Transverse colon (tissue), 4 donors: Measurements from ENCODE around the gene SLC17A9. TPM values are rescaled to one million over a fixed set of nuclear protein-coding genes. Genes with fewer than 3 reads are reported as not detected.

Experiments used
- DNase-seq: peaks from one replicate; pipeline ENCODE4 v3.0.0-alpha.2; 2019
- H3K27ac ChIP-seq, 4 donors: fragments of 200-600 bp; sonication (generic); 2 replicates each; pipeline ENCODE4 v1.5.1; 2016 to 2018; ENCODE audit warnings: inconsistent platforms in 4 of 4
- H3K27me3 ChIP-seq: fragments of 200-600 bp; sonication (generic); 2 replicates; pipeline ENCODE4 v1.5.1; 2017; ENCODE audit warnings: inconsistent platforms
- H3K36me3 ChIP-seq, 4 donors: fragments of 200-600 bp; sonication (generic); 2 replicates each; pipeline ENCODE4 v1.5.1; 2017 to 2019; ENCODE audit warnings: inconsistent platforms in 4 of 4
- H3K4me1 ChIP-seq, 4 donors: fragments of 200-600 bp; sonication (generic); 2 replicates each; pipeline ENCODE4 v1.5.1; 2017 to 2020; ENCODE audit warnings: inconsistent platforms in 4 of 4
- H3K4me3 ChIP-seq, 4 donors: fragments of 200-600 bp; sonication (generic); 1 replicate in 1 of 4; 2 replicates in 3 of 4; pipeline versions ENCODE4 v1.5.1 to v1.6.1; 2017 to 2019; ENCODE audit warnings: inconsistent platforms in 4 of 4
- H3K9me3 ChIP-seq, 2 donors: fragments of 200-600 bp; sonication (generic); 2 replicates each; pipeline ENCODE4 v1.5.1; 2017 to 2019; ENCODE audit warnings: inconsistent platforms in 2 of 2
- EP300 ChIP-seq: sonication (generic); formaldehyde crosslinking; IDR thresholded peaks from one replicate; pipeline ENCODE4 v1.6.1; 2017; ENCODE audit warnings: antibody characterized with exemption, low read depth
- POLR2A ChIP-seq: fragments of 450-650 bp; IDR thresholded peaks from one replicate; pipeline ENCODE4 v1.6.1; 2016; ENCODE audit warnings: antibody characterized with exemption, mild to moderate bottlenecking, moderate library complexity
- POLR2AphosphoS5 ChIP-seq, 3 donors: sonication (generic); formaldehyde crosslinking; IDR thresholded peaks; one replicate each; pipeline ENCODE4 v1.6.1; 2016; ENCODE audit warnings: antibody characterized with exemption in 3 of 3
- WGBS, 2 donors: methylation state at CpG; one replicate each; pipeline ENCODE4 v1.1.5; 2018; ENCODE audit warnings: low coverage in 1 of 2; 5-methylcytosine and 5-hydroxymethylcytosine counted together
- in situ Hi-C, 4 donors: fragments of 200-750 bp; cut with MboI; loops; one replicate each; pipeline versions ENCODE4 v1.15.0 to v1.15.1; 2017; ENCODE audit warnings: low sequenced_read_pairs in 3 of 4, low pct_ligation_motif_present in 1 of 4, low pct_unique_long_range_greater_than_20kb in 1 of 4
- intact Hi-C: fragments of 100-400 bp; cut with DNase I; formaldehyde crosslinking; loops from one replicate; pipeline ENCODE4 v1.15.1; 2023; ENCODE audit warnings: low total_unique reads
- total RNA-seq, 4 donors: library from RNA; depleted of rRNA; stranded (reverse); fragments of >200 nt; gene quantifications; one replicate each; pipeline ENCODE4 v1.1.0, GENCODE V29; 2016
- TF ChIP-seq, protein P1 (sequence below), 5 experiments: fragments of 200-600 bp in 3 of 5; fragments of 450-650 bp in 2 of 5; sonication (generic) in 3 of 5; IDR thresholded peaks; 1 replicate in 2 of 5; 2 replicates in 3 of 5; pipeline ENCODE4 v1.5.1; 2016 to 2017; ENCODE audit warnings: antibody characterized with exemption in 5 of 5, inconsistent platforms in 3 of 5, mild to moderate bottlenecking in 2 of 5, moderate library complexity in 1 of 5

The SLC17A9 gene
- total RNA-seq, 4 donors from 2014 or later, result 2.8 to 32.9 (median 4.6) TPM

DNA sequence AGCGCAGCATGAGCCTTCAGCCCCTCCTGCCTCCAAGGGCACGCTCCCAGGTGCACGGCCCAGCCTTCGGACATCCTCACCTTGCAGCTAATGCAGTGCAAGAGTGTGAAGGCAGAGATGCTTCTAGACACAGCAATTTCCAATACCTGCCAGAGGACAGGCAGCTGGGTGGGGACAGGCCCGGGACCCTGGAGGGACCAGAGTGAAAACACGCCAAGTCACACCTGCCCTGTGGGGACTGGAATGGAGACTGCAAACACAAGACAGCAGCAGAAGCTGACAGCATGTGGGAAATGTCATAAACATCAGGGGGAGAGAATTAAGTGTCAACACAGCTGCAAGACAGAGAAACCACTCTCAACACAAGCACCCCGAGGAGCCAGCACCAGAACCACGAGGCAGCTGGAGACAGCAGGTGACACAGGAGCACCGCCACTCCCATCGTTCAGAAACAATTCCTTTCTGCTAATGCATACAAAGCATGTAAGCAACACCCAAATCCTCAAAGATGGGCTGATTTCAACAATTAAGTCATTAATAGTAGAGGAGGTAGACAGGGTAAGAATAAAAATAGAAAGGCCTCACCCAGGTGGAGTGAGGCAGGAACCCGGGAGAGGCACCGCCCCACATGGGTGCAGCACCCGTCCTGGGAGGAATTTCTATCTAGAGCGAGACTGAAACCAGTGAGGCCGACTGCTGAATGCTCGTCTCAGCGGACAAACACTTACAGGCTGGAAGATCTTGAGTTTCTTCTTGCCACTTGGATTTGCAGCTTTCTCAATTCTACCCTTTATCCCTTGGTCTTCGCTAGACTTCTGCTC, 43.3 kb upstream of the SLC17A9 start:
- Histone ChIP-seq H3K36me3 (peaks cover 0 to 76% (median 38%) of the 10 kb centered on the region in 4 donors), H3K4me3 (no peak overlapping the region), H3K27me3 (no peaks in the 10 kb centered on the region), H3K4me1 (peaks cover 0 to 11% (median under 1%) of the 10 kb centered on the region in 4 donors), H3K27ac (no peak overlapping the region), H3K9me3 (no peaks in the 10 kb centered on the region)
- intact Hi-C loops, result loop anchor here (5.0 kb wide), 1 partner anchor 98 kb away; the partner anchor contains the start of gene BHLHE23
- WGBS, 2 donors, result 80% methylated on average over 3 to 18 of the region's 18 CpGs
- TF ChIP-seq, protein P1, sequence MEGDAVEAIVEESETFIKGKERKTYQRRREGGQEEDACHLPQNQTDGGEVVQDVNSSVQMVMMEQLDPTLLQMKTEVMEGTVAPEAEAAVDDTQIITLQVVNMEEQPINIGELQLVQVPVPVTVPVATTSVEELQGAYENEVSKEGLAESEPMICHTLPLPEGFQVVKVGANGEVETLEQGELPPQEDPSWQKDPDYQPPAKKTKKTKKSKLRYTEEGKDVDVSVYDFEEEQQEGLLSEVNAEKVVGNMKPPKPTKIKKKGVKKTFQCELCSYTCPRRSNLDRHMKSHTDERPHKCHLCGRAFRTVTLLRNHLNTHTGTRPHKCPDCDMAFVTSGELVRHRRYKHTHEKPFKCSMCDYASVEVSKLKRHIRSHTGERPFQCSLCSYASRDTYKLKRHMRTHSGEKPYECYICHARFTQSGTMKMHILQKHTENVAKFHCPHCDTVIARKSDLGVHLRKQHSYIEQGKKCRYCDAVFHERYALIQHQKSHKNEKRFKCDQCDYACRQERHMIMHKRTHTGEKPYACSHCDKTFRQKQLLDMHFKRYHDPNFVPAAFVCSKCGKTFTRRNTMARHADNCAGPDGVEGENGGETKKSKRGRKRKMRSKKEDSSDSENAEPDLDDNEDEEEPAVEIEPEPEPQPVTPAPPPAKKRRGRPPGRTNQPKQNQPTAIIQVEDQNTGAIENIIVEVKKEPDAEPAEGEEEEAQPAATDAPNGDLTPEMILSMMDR (IDR thresholded peaks at IDR 0.05), result no peak
- TF ChIP-seq POLR2AphosphoS5 (IDR thresholded peaks at IDR 0.05), result no peak
- no peak for TF ChIP-seq EP300
- TF ChIP-seq POLR2A, result no peak
- no peak for DNase-seq
- in situ Hi-C loops, result no loop called here

DNA sequence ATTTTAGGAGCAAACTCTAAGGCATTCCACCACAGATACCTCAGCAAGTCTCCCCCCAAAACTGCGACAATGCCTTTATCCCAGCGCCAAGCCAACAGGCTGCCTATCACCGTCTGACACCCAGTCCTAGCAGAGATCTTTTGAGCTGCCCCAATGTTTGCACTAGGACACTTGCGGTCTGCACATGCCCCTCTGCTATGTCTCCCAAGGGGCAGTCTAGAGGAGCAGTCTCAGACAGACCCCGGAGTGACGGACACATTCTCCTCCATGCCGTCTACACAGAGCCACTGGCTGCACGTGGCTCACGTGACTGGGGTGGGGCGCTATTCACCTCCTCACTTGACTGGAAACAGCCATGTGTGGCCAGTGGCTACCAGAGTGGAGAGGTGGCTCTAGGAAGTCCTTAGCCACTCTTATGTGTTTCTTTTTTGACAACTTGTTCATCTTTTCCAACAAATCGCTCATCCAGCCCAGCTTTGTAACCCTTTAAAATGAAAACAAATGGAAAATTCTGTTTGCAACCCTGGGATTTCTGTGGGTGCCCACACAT, 42.2 kb upstream of the SLC17A9 start:
- H3K27ac ChIP-seq, result no peak overlapping the region
- DNase-seq, result no peak
- in situ Hi-C loops (no loop called here), intact Hi-C loops (no loop called here)
- 91 to 100% methylated on average over 1 to 11 of the region's 11 CpGs for WGBS, 2 donors
- H3K4me1 ChIP-seq, result peaks cover 4 to 23% (median 9%) of the 10 kb centered on the region in 4 donors
- no peak overlapping the region for H3K4me3 ChIP-seq
- H3K9me3 ChIP-seq, result no peaks in the 10 kb centered on the region
- H3K36me3 ChIP-seq, result peaks cover 0 to 68% (median 34%) of the 10 kb centered on the region in 4 donors
- H3K27me3 ChIP-seq, result no peaks in the 10 kb centered on the region
- no peak for TF ChIP-seq EP300
- TF ChIP-seq POLR2AphosphoS5 (IDR thresholded peaks at IDR 0.05), result no peak
- TF ChIP-seq, protein P1 (IDR thresholded peaks at IDR 0.05), result no peak
- TF ChIP-seq POLR2A, result no peak

DNA sequence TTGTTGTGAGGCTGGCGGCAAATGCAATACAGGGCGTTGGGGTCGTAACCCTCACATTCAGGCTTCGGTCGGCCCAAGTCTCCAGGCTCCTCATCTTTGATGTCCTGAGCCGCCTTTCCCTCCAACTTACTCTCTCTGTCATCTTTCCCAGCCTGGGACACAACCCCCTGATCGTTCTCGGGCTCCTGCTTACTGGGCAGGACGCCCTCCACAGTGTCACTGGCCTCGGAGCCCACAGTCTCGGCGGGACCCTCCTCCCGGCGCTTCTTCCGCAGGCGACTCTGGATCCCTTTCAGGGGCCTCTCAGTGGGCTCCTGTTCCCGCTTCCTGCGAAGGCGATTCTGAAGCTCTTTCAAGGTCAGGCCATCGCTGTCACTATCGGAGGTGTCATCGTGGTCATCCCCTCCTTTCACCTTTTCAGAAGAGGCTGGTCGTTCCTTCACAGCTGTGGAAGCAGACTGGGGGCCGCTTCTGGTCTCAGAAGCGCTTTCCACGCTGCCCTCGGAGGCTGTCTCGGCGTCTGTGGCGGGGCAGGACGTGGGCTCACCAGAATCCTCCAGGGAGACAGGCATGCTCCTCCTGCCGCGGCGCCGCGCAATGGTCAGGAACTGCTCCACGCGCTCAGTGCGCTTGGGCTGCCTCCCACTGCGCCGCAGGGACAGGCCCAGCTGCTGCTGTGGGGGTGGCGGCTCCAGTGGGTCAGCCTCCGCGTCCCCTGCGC, 41.6 kb upstream of the SLC17A9 start:
- WGBS, 2 donors, result 95 to 97% methylated on average over 6 to 45 of the region's 45 CpGs
- H3K4me1 ChIP-seq, result peaks cover 4 to 26% (median 15%) of the 10 kb centered on the region in 4 donors
- in situ Hi-C loops (no loop called here), intact Hi-C loops (no loop called here)
- H3K27ac ChIP-seq, result no peak overlapping the region
- H3K9me3 ChIP-seq, result no peaks in the 10 kb centered on the region
- H3K36me3 ChIP-seq, result peaks cover 0 to 61% (median 31%) of the 10 kb centered on the region in 4 donors
- no peak overlapping the region for H3K4me3 ChIP-seq
- no peaks in the 10 kb centered on the region for H3K27me3 ChIP-seq
- DNase-seq, result no peak
- no peak for TF ChIP-seq POLR2AphosphoS5 (IDR thresholded peaks at IDR 0.05)
- TF ChIP-seq, protein P1 (IDR thresholded peaks at IDR 0.05), result no peak
- no peak for TF ChIP-seq POLR2A
- TF ChIP-seq EP300, result no peak

DNA sequence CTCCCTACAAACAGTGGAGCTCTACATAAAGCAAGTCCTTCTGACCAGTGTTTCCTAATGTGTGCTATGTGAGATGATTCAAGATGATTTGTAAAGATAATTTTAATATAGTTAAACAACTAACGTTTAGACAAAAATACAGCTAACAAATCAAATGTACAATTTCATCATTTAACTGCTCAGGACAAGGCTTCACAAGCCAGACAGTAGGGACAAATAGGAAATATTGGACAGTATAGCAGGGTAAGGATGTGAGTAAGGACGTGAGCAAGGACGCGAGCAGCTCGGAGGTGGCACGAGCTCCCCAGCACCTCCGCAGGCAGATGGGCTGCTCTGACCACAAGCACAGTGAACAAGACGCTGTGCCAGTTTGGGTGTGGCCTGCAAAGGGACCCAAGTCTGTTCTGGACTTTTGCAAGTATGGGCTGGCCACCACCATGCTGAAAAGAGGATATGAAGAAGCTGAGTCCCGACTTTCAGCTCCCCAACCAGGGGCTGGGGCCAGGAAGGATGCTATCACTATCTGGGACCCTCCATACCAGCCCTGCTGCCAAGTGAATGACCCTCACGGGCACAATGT, 40.7 kb upstream of the SLC17A9 start:
- Histone ChIP-seq H3K36me3 (peaks cover 0 to 53% (median 26%) of the 10 kb centered on the region in 4 donors), H3K27ac (no peak overlapping the region), H3K27me3 (no peaks in the 10 kb centered on the region), H3K4me1 (peaks cover 5 to 33% (median 21%) of the 10 kb centered on the region in 4 donors), H3K4me3 (no peak overlapping the region), H3K9me3 (no peaks in the 10 kb centered on the region)
- TF ChIP-seq POLR2AphosphoS5 (IDR thresholded peaks at IDR 0.05) (no peak), POLR2A (no peak), EP300 (no peak)
- TF ChIP-seq, protein P1 (IDR thresholded peaks at IDR 0.05), result no peak
- WGBS, 2 donors, result 81 to 93% methylated on average over 7 to 10 of the region's 10 CpGs
- in situ Hi-C loops (no loop called here), intact Hi-C loops (no loop called here)
- DNase-seq, result no peak
